K562 (cell line): Measurements from ENCODE around the gene INO80C. TPM values are rescaled to one million over a fixed set of nuclear protein-coding genes. Genes with fewer than 3 reads are reported as not detected.

Experiments used
- BACH1 ChIP-seq: fragments of 200-800 bp; sonication (Bioruptor generic); IDR thresholded peaks from 2 replicates; pipeline ENCODE4 v1.6.1; 2016; ENCODE audit warnings: missing genetic modification characterization, missing compliant biosample characterization
- C11orf30 ChIP-seq: fragments of 450-650 bp; IDR thresholded peaks from 2 replicates; pipeline ENCODE4 v1.6.1; 2016; ENCODE audit warnings: low read depth, mild to moderate bottlenecking
- CBFA2T3 ChIP-seq: fragments of 450-650 bp; IDR thresholded peaks from 2 replicates; pipeline ENCODE4 v1.6.1; 2017
- DPF2 ChIP-seq: fragments of 450-650 bp; IDR thresholded peaks from 2 replicates; pipeline ENCODE4 v1.6.1; 2016
- ELF2 ChIP-seq: fragments of 250-450 bp; sonication (Bioruptor Pico); IDR thresholded peaks from 2 replicates; pipeline ENCODE4 v1.5.0; 2021; ENCODE audit warnings: mild to moderate bottlenecking
- GTF2F1 ChIP-seq: IDR thresholded peaks from 2 replicates; pipeline ENCODE4 v1.6.1; 2011; ENCODE audit warnings: low read depth, low read length, improper control_type of control experiment
- ILK ChIP-seq: fragments of 450-650 bp; IDR thresholded peaks from 2 replicates; pipeline ENCODE4 v1.6.1; 2016; ENCODE audit warnings: missing genetic modification characterization, low read depth, mild to moderate bottlenecking, missing compliant biosample characterization, moderate library complexity, borderline replicate concordance
- NR2C1 ChIP-seq, 2 experiments: fragments of 450-650 bp; IDR thresholded peaks; 2 replicates each; pipeline ENCODE4 v1.6.1; 2017; ENCODE audit warnings: mild to moderate bottlenecking in 2 of 2, antibody characterized with exemption in 1 of 2, inconsistent platforms in 1 of 2, missing compliant biosample characterization in 1 of 2, missing genetic modification characterization in 1 of 2
- PHF8 ChIP-seq: fragments of 200-600 bp; sonication (generic); IDR thresholded peaks from 2 replicates; pipeline ENCODE4 v1.6.1; 2012; ENCODE audit warnings: mixed run types, mild to moderate bottlenecking, inconsistent platforms, low read length, moderate library complexity, borderline replicate concordance
- SAP30 ChIP-seq: fragments of 200-600 bp; sonication (generic); IDR thresholded peaks from 2 replicates; pipeline ENCODE4 v1.6.1; 2012; ENCODE audit warnings: borderline replicate concordance, low read depth, mild to moderate bottlenecking, moderate library complexity, low read length, control low read depth, inconsistent platforms; ENCODE audit not compliant: insufficient read depth, poor library complexity, severe bottlenecking
- SNAPC5 ChIP-seq: fragments of 250-450 bp; sonication (Bioruptor Pico); IDR thresholded peaks from 2 replicates; pipeline ENCODE4 v1.8.0; 2021; ENCODE audit warnings: moderate library complexity, mild to moderate bottlenecking, inconsistent platforms
- TAF7 ChIP-seq: fragments of 450-650 bp; IDR thresholded peaks from 2 replicates; pipeline ENCODE4 v1.6.1; 2016; ENCODE audit warnings: missing genetic modification characterization, missing compliant biosample characterization
- ZBED1 ChIP-seq: IDR thresholded peaks from 2 replicates; pipeline ENCODE4 v1.6.1; 2014
- ZNF395 ChIP-seq: fragments of 200-800 bp; sonication (Bioruptor generic); IDR thresholded peaks from 2 replicates; pipeline ENCODE4 v1.6.1; 2017; ENCODE audit warnings: missing genetic modification characterization, missing compliant biosample characterization
- polyA plus RNA-seq, 8 experiments: library from polyadenylated mRNA; depleted of rRNA in 4 of 8; stranded (reverse) in 5 of 8; unstranded in 3 of 8; fragments of >200 nt; fragmentation: Nextera tagmentation in 2 of 8; fragmentation: Illumina TruSeq in 1 of 8; extraction: Ambion mirVana in 2 of 8; extraction: Trizol in 1 of 8; gene quantifications; 2 replicates each; pipeline versions ENCODE4 v1.2.1 to v1.2.3, GENCODE V29; 2011 to 2014; ENCODE audit warnings: inconsistent platforms in 1 of 8, missing spikeins in 1 of 8
- total RNA-seq, 7 experiments: library from RNA; depleted of rRNA in 6 of 7; stranded (reverse); fragments of >200 nt in 6 of 7; fragmentation: Illumina TruSeq in 2 of 7; extraction: Trizol in 2 of 7; gene quantifications; 2 replicates each; pipeline versions ENCODE4 v1.2.1 to v1.2.3, GENCODE V29; 2011 to 2021; ENCODE audit warnings: low replicate concordance in 1 of 7
- TF ChIP-seq, protein P1 (sequence below): fragments of 450-650 bp; IDR thresholded peaks from 2 replicates; pipeline ENCODE4 v1.6.1; 2017; ENCODE audit warnings: mild to moderate bottlenecking, moderate library complexity
- TF ChIP-seq, protein P2 (sequence below): conservative IDR thresholded peaks from 2 replicates; pipeline ENCODE4 v1.6.1; 2011; ENCODE audit warnings: low read depth, mild to moderate bottlenecking, low read length; ENCODE audit not compliant: control insufficient read depth
- TF ChIP-seq, protein P3 (sequence below): fragments of 450-650 bp; formaldehyde crosslinking; IDR thresholded peaks from 2 replicates; pipeline ENCODE4 v1.4.0; 2020; ENCODE audit warnings: mild to moderate bottlenecking, moderate library complexity
- TF ChIP-seq, protein P4 (sequence below), 2 experiments: IDR thresholded peaks in 1 of 2; conservative IDR thresholded peaks in 1 of 2; 2 replicates each; pipeline ENCODE4 v1.6.1; 2016; ENCODE audit warnings: low read depth in 2 of 2, mild to moderate bottlenecking in 1 of 2, missing compliant biosample characterization in 1 of 2, missing genetic modification characterization in 1 of 2, moderate library complexity in 1 of 2

Gene INO80C
- total and polyA plus RNA-seq, 9 of the 15 experiments (the other 6 are each of a cell fraction or from before 2014, with no cell fraction given): 14.3 to 53.3 (median 46.6) TPM

- TF ChIP-seq, protein P1, sequence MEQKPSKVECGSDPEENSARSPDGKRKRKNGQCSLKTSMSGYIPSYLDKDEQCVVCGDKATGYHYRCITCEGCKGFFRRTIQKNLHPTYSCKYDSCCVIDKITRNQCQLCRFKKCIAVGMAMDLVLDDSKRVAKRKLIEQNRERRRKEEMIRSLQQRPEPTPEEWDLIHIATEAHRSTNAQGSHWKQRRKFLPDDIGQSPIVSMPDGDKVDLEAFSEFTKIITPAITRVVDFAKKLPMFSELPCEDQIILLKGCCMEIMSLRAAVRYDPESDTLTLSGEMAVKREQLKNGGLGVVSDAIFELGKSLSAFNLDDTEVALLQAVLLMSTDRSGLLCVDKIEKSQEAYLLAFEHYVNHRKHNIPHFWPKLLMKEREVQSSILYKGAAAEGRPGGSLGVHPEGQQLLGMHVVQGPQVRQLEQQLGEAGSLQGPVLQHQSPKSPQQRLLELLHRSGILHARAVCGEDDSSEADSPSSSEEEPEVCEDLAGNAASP: no peak
- TF ChIP-seq ZNF395 (no peak), TAF7 (tag) (no peak), CBFA2T3 (peak; percentile 46), SAP30 (no peak), GTF2F1 (no peak), DPF2 (0 out of 2 replicates have a peak, but pooled peaks have one; percentile 32), PHF8 (no peak), C11orf30 (peak; percentile 98), NR2C1 (IDR thresholded peaks at IDR 0.05) (no peak), NR2C1 (tag; IDR thresholded peaks at IDR 0.05) (no peak), ILK (no peak), ZBED1 (no peak), SNAPC5 (no peak), ELF2 (CRISPR knock-in tag) (no peak), BACH1 (peak; percentile 78)
- TF ChIP-seq, protein P2, sequence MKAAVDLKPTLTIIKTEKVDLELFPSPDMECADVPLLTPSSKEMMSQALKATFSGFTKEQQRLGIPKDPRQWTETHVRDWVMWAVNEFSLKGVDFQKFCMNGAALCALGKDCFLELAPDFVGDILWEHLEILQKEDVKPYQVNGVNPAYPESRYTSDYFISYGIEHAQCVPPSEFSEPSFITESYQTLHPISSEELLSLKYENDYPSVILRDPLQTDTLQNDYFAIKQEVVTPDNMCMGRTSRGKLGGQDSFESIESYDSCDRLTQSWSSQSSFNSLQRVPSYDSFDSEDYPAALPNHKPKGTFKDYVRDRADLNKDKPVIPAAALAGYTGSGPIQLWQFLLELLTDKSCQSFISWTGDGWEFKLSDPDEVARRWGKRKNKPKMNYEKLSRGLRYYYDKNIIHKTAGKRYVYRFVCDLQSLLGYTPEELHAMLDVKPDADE: no peak
- TF ChIP-seq, protein P3, sequence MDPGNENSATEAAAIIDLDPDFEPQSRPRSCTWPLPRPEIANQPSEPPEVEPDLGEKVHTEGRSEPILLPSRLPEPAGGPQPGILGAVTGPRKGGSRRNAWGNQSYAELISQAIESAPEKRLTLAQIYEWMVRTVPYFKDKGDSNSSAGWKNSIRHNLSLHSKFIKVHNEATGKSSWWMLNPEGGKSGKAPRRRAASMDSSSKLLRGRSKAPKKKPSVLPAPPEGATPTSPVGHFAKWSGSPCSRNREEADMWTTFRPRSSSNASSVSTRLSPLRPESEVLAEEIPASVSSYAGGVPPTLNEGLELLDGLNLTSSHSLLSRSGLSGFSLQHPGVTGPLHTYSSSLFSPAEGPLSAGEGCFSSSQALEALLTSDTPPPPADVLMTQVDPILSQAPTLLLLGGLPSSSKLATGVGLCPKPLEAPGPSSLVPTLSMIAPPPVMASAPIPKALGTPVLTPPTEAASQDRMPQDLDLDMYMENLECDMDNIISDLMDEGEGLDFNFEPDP (CRISPR knock-in tag): no peak
- TF ChIP-seq, protein P4, sequence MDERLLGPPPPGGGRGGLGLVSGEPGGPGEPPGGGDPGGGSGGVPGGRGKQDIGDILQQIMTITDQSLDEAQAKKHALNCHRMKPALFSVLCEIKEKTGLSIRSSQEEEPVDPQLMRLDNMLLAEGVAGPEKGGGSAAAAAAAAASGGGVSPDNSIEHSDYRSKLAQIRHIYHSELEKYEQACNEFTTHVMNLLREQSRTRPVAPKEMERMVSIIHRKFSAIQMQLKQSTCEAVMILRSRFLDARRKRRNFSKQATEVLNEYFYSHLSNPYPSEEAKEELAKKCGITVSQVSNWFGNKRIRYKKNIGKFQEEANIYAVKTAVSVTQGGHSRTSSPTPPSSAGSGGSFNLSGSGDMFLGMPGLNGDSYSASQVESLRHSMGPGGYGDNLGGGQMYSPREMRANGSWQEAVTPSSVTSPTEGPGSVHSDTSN (CRISPR knock-in tag; IDR thresholded peaks at IDR 0.05; ENCODE audit: low read depth): no peak
- TF ChIP-seq, protein P4 (tag; conservative IDR thresholded peaks at IDR 0.05; ENCODE audit: low read depth): peak; percentile 44; the same call in 1 of the 2 replicates
These were observed 2.0 kb downstream of the INO80C start (continued) for GRCh38 chr18:35495536-35496314.
